OCI-LY7 (cell line): ENCODE results near the gene DDX5. TPM values are rescaled to one million over a fixed set of nuclear protein-coding genes. Genes with fewer than 3 reads are reported as not detected.

Experiments
- BruUV-seq: library from RNA; stranded (reverse); fragments of 400-500 nt; replicated peaks from 2 replicates; lab custom pipeline; 2021; lab: Mats Ljungman, UMichigan
- CTCF ChIA-PET: fragments of 300-600 bp; sonication (Branson Sonifier 250); formaldehyde crosslinking; loops from one replicate; lab custom pipeline; 2022; ENCODE audit warnings: antibody characterized with exemption; ENCODE audit not compliant: unreplicated experiment; lab: Charles Lee
- POLR2A ChIA-PET: fragments of 300-600 bp; sonication (Branson Sonifier 250); formaldehyde crosslinking; loops from one replicate; lab custom pipeline; 2022; ENCODE audit warnings: antibody characterized with exemption; lab: Charles Lee
- DNase-seq: peaks from one replicate; pipeline ENCODE4 v3.0.0-alpha.2; 2015; ENCODE audit warnings: low spot score
- H2AFZ ChIP-seq: fragments of 200-600 bp; sonication (generic), shearing (Covaris generic); 2 replicates; pipeline ENCODE4 v1.6.1; 2014; ENCODE audit warnings: mild to moderate bottlenecking, antibody characterized with exemption, low read length, moderate library complexity
- H3K27ac ChIP-seq: fragments of 200-600 bp; sonication (generic); 2 replicates; pipeline ENCODE4 v1.5.1; 2014; ENCODE audit warnings: mixed run types, low read depth, mild to moderate bottlenecking, moderate library complexity, low read length, inconsistent platforms; ENCODE audit not compliant: poor library complexity, severe bottlenecking
- H3K36me3 ChIP-seq: fragments of 200-600 bp; sonication (generic); 2 replicates; pipeline ENCODE4 v1.6.1; 2014; ENCODE audit warnings: mild to moderate bottlenecking, antibody characterized with exemption, low read length, moderate library complexity, mixed read lengths; ENCODE audit not compliant: insufficient read depth
- H3K4me1 ChIP-seq: fragments of 200-600 bp; sonication (generic); 2 replicates; pipeline ENCODE4 v1.5.1; 2014; ENCODE audit warnings: mild to moderate bottlenecking, low read length; ENCODE audit not compliant: insufficient read depth, poor library complexity, severe bottlenecking
- H3K4me2 ChIP-seq: fragments of 200-600 bp; sonication (generic); 2 replicates; pipeline ENCODE4 v1.6.1; 2014; ENCODE audit warnings: mild to moderate bottlenecking, low read length
- H3K4me3 ChIP-seq: fragments of 200-600 bp; sonication (generic); 2 replicates; pipeline ENCODE4 v1.5.1; 2014; ENCODE audit warnings: mild to moderate bottlenecking, low read depth, low read length; ENCODE audit not compliant: poor library complexity, severe bottlenecking
- H3K79me2 ChIP-seq: fragments of 200-600 bp; sonication (generic); 2 replicates; pipeline ENCODE4 v1.6.1; 2016; ENCODE audit warnings: low read depth, mild to moderate bottlenecking, low read length, moderate library complexity, mixed read lengths; ENCODE audit not compliant: insufficient read depth
- H3K9me2 ChIP-seq: fragments of 200-600 bp; sonication (generic); 2 replicates; pipeline ENCODE4 v1.6.1; 2016; ENCODE audit warnings: mild to moderate bottlenecking, low read length, mixed read lengths; ENCODE audit not compliant: insufficient read depth
- H3K9me3 ChIP-seq: fragments of 200-600 bp; sonication (generic); 2 replicates; pipeline ENCODE4 v1.6.1; 2014; ENCODE audit warnings: mild to moderate bottlenecking, mixed run types, low read length, mixed read lengths
- H4K20me1 ChIP-seq: fragments of 200-600 bp; sonication (generic); 2 replicates; pipeline ENCODE4 v1.6.1; 2014; ENCODE audit warnings: mild to moderate bottlenecking, antibody characterized with exemption, low read length, moderate library complexity, mixed read lengths; ENCODE audit not compliant: insufficient read depth
- EZH2phosphoT487 ChIP-seq: fragments of 200-600 bp; sonication (generic); IDR thresholded peaks from 2 replicates; pipeline ENCODE4 v1.6.1; 2018; ENCODE audit warnings: low read depth, borderline replicate concordance, mild to moderate bottlenecking, mixed run types, antibody characterized with exemption, low read length, moderate library complexity, mixed read lengths
- intact Hi-C: fragments of 100-400 bp; cut with micrococcal nuclease; formaldehyde crosslinking; loops from one replicate; pipeline ENCODE4 v1.10.0; 2022; ENCODE audit not compliant: unreplicated experiment
- total RNA-seq, 2 experiments: library from RNA; depleted of rRNA in 1 of 2; stranded (reverse); fragments of >200 nt in 1 of 2; shearing (Covaris generic) in 1 of 2; gene quantifications; 2 replicates each; pipeline ENCODE4 v1.2.3, GENCODE V29; 2014 to 2022
- TF ChIP-seq, protein P1 (sequence below): fragments of 200-600 bp; sonication (generic); conservative IDR thresholded peaks from 2 replicates; pipeline ENCODE4 v1.5.1; 2014; ENCODE audit warnings: mild to moderate bottlenecking, antibody characterized with exemption, low read length, moderate library complexity, mixed read lengths

Gene DDX5
- total RNA-seq, 2 experiments from 2014 or later, result 362 to 815 TPM

GRCh38 chr17:64500862-64501765, 5.0 kb downstream of the DDX5 start:
- ChIA-PET CTCF (no interaction called here), POLR2A (no interaction called here)
- peaks cover 72% of the 10 kb centered on the region for H3K4me1 ChIP-seq
- no peak for DNase-seq
- H3K27ac ChIP-seq, result peak overlapping the region; percentile 26
- no peak overlapping the region for H2AFZ ChIP-seq
- no peaks in the 10 kb centered on the region for H3K9me3 ChIP-seq
- no peaks in the 10 kb centered on the region for H3K9me2 ChIP-seq
- intact Hi-C loops, result no loop called here
- BruUV-seq, result no TSS peak
- no peak for TF ChIP-seq EZH2phosphoT487
- TF ChIP-seq, protein P1, sequence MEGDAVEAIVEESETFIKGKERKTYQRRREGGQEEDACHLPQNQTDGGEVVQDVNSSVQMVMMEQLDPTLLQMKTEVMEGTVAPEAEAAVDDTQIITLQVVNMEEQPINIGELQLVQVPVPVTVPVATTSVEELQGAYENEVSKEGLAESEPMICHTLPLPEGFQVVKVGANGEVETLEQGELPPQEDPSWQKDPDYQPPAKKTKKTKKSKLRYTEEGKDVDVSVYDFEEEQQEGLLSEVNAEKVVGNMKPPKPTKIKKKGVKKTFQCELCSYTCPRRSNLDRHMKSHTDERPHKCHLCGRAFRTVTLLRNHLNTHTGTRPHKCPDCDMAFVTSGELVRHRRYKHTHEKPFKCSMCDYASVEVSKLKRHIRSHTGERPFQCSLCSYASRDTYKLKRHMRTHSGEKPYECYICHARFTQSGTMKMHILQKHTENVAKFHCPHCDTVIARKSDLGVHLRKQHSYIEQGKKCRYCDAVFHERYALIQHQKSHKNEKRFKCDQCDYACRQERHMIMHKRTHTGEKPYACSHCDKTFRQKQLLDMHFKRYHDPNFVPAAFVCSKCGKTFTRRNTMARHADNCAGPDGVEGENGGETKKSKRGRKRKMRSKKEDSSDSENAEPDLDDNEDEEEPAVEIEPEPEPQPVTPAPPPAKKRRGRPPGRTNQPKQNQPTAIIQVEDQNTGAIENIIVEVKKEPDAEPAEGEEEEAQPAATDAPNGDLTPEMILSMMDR, result no peak
- no peak overlapping the region for H3K4me3 ChIP-seq
- peaks cover 80% of the 10 kb centered on the region for H3K79me2 ChIP-seq
- peaks cover 55% of the 10 kb centered on the region for H4K20me1 ChIP-seq
- no peak overlapping the region for H3K4me2 ChIP-seq
- H3K36me3 ChIP-seq, result peaks cover 84% of the 10 kb centered on the region

- ChIA-PET CTCF (no interaction called here), POLR2A (interaction anchor here (0.7 kb wide), 1 partner anchor 10 kb away, joined by 3 read pairs; no protein-coding TSS in a partner anchor)
- TF ChIP-seq, protein P1, result no peak
- no peak for TF ChIP-seq EZH2phosphoT487
- no peak for DNase-seq
- Histone ChIP-seq H3K9me3 (no peaks in the 10 kb centered on the region), H3K4me2 (0 out of 2 replicates have a peak overlapping the region, but pooled peaks have one; percentile 76), H2AFZ (no peak overlapping the region), H3K9me2 (no peaks in the 10 kb centered on the region), H4K20me1 (peaks cover 55% of the 10 kb centered on the region), H3K4me1 (peaks cover 72% of the 10 kb centered on the region), H3K79me2 (peaks cover 80% of the 10 kb centered on the region), H3K36me3 (peaks cover 81% of the 10 kb centered on the region), H3K27ac (peak overlapping the region; percentile 26), H3K4me3 (no peak overlapping the region)
- intact Hi-C loops, result no loop called here
- BruUV-seq, result no TSS peak
Observed at GRCh38 chr17:64500487-64500859, 5.6 kb downstream of the DDX5 start.
